SK-N-SH treated with all-trans-retinoic acid at 6 μM for 48 hours (cell line): ENCODE measurements around the gene NOTCH3.

Experiments used
- ATAC-seq: fragments of 200-7000 bp; cut with Tn5 transposase; 3 replicates; pipeline ENCODE4 v1.9.1; 2020; ENCODE audit warnings: mild to moderate bottlenecking, moderate library complexity
- ARNTL ChIP-seq: fragments of 450-650 bp; formaldehyde crosslinking; IDR thresholded peaks from 2 replicates; pipeline ENCODE4 v1.5.0; 2020; ENCODE audit warnings: low read depth, mild to moderate bottlenecking, moderate library complexity, borderline replicate concordance
- BACH2 ChIP-seq: fragments of 250-450 bp; sonication (Bioruptor Pico); IDR thresholded peaks from 2 replicates; pipeline ENCODE4 v1.9.0; 2021; ENCODE audit warnings: mild to moderate bottlenecking, borderline replicate concordance
- CREB5 ChIP-seq: fragments of 250-450 bp; sonication (Bioruptor Pico); IDR thresholded peaks from 2 replicates; pipeline ENCODE4 v1.5.1; 2020; ENCODE audit warnings: low read depth, mild to moderate bottlenecking, moderate library complexity
- CSDC2 ChIP-seq: fragments of 250-450 bp; sonication (Bioruptor Pico); IDR thresholded peaks from 2 replicates; pipeline ENCODE4 v1.5.0; 2020; ENCODE audit warnings: mild to moderate bottlenecking, moderate library complexity
- CSRNP3 ChIP-seq: fragments of 250-450 bp; sonication (Bioruptor Pico); IDR thresholded peaks from 2 replicates; pipeline ENCODE4 v1.5.1; 2021; ENCODE audit warnings: mild to moderate bottlenecking, moderate library complexity
- ESRRG ChIP-seq: fragments of 250-450 bp; sonication (Bioruptor Pico); IDR thresholded peaks from 2 replicates; pipeline ENCODE4 v1.6.1; 2021; ENCODE audit warnings: mild to moderate bottlenecking
- GLIS3 ChIP-seq: fragments of 250-450 bp; sonication (Bioruptor Pico); IDR thresholded peaks from 2 replicates; pipeline ENCODE4 v1.5.0; 2020; ENCODE audit warnings: mild to moderate bottlenecking, moderate library complexity
- ISL1 ChIP-seq: fragments of 250-450 bp; sonication (Bioruptor Pico); IDR thresholded peaks from 2 replicates; pipeline ENCODE4 v2.1.2; 2022; ENCODE audit warnings: mild to moderate bottlenecking, moderate library complexity
- OSR1 ChIP-seq: fragments of 250-450 bp; sonication (Bioruptor Pico); IDR thresholded peaks from 2 replicates; pipeline ENCODE4 v1.8.0; 2022; ENCODE audit warnings: moderate library complexity, mild to moderate bottlenecking, inconsistent platforms
- PPARA ChIP-seq: fragments of 250-450 bp; sonication (Bioruptor Pico); IDR thresholded peaks from 2 replicates; pipeline ENCODE4 v1.5.0; 2020; ENCODE audit warnings: mild to moderate bottlenecking, borderline replicate concordance
- RARB ChIP-seq: fragments of 250-450 bp; sonication (Bioruptor Pico); IDR thresholded peaks from 2 replicates; pipeline ENCODE4 v1.8.0; 2021; ENCODE audit warnings: mild to moderate bottlenecking, moderate library complexity
- SNAI2 ChIP-seq: fragments of 250-450 bp; sonication (Bioruptor Pico); IDR thresholded peaks from 2 replicates; pipeline ENCODE4 v1.5.0; 2020; ENCODE audit warnings: mild to moderate bottlenecking, moderate library complexity
- TCF4 ChIP-seq: fragments of 250-450 bp; sonication (Bioruptor Pico); IDR thresholded peaks from 2 replicates; pipeline ENCODE4 v1.8.0; 2021; ENCODE audit warnings: mild to moderate bottlenecking, moderate library complexity, borderline replicate concordance
- TOX ChIP-seq: fragments of 250-450 bp; sonication (Bioruptor Pico); IDR thresholded peaks from 2 replicates; pipeline ENCODE4 v1.8.0; 2021; ENCODE audit warnings: mild to moderate bottlenecking, moderate library complexity, borderline replicate concordance
- ZC3H10 ChIP-seq: fragments of 250-450 bp; sonication (Bioruptor Pico); IDR thresholded peaks from 2 replicates; pipeline ENCODE4 v1.5.1; 2021; ENCODE audit warnings: mild to moderate bottlenecking, moderate library complexity
- ZFP3 ChIP-seq: fragments of 250-450 bp; sonication (Bioruptor Pico); IDR thresholded peaks from 2 replicates; pipeline ENCODE4 v1.5.0; 2020; ENCODE audit warnings: mild to moderate bottlenecking, moderate library complexity
- ZFP30 ChIP-seq: fragments of 450-650 bp; formaldehyde crosslinking; IDR thresholded peaks from 2 replicates; pipeline ENCODE4 v1.5.0; 2022; ENCODE audit warnings: mild to moderate bottlenecking, moderate library complexity
- ZNF565 ChIP-seq: fragments of 450-650 bp; formaldehyde crosslinking; conservative IDR thresholded peaks from 2 replicates; pipeline ENCODE4 v1.5.0; 2020; ENCODE audit warnings: low read depth, mild to moderate bottlenecking, moderate library complexity
- ZNF70 ChIP-seq: fragments of 450-650 bp; formaldehyde crosslinking; IDR thresholded peaks from 2 replicates; pipeline ENCODE4 v1.5.0; 2020; ENCODE audit warnings: mild to moderate bottlenecking, moderate library complexity
- ZNF8 ChIP-seq: fragments of 450-650 bp; formaldehyde crosslinking; IDR thresholded peaks from 2 replicates; pipeline ENCODE4 v1.5.0; 2020; ENCODE audit warnings: mild to moderate bottlenecking, moderate library complexity
- TF ChIP-seq, protein P1 (sequence below): fragments of 250-450 bp; sonication (Bioruptor Pico); IDR thresholded peaks from 2 replicates; pipeline ENCODE4 v1.8.0; 2021; ENCODE audit warnings: low read depth, mild to moderate bottlenecking, moderate library complexity, borderline replicate concordance
- TF ChIP-seq, protein P2 (sequence below): fragments of 250-450 bp; sonication (Bioruptor Pico); IDR thresholded peaks from 2 replicates; pipeline ENCODE4 v1.8.0; 2020; ENCODE audit warnings: mild to moderate bottlenecking, moderate library complexity, borderline replicate concordance

Gene NOTCH3

DNA sequence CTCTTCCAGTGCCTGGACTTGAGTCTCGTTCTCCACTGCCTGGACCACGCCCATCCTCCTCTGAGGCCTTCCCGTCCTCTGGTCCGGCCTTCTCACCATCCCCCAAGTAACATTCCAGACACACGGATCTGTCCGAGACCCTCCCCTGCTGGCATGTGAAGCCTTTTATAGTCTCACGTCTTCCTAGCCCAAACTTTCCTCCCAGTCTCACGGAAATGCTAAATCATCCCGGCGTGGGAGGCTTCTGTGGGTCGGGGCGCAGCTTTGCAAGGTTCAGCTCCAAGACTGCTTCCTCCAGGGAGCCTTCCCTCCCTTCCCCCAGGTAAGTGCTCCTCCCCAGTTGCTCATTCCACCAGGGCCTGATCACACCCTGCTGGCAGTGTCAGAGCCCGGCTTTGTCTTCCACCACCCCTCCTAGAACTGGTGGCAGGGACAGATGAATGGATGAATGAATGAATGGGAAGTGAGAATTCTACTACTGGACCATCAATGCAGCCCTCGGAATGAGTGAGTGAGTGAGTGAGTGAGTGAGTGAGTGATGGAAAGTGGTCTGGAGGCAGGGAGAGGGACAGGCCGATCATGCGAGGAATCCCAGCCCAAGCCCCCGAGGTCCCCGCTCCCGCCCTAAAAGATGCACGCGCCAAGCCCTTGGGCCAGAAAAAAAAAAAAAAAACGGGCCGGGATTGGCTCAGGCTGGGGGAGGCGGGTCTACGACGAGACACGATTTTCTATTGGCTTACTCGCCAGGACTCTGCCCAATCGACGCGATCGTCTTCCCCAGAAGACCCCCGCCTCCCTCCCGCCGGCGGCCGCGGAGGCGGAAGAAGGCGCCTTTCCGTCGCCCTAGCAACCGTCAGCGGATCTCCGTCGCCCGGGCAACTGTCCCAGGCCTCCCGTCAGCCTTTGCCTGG is 22.2 kb upstream of the NOTCH3 start:
- peak; percentile 98 for ATAC-seq
- TF ChIP-seq ZNF565 (CRISPR knock-in tag) (no peak), ARNTL (CRISPR knock-in tag) (no peak), TCF4 (CRISPR knock-in tag) (no peak), CREB5 (CRISPR knock-in tag) (no peak), ESRRG (no peak), ZFP3 (no peak), OSR1 (no peak), CSDC2 (CRISPR knock-in tag) (no peak), ZNF8 (CRISPR knock-in tag) (no peak), ZFP30 (CRISPR knock-in tag) (no peak), TOX (CRISPR knock-in tag) (no peak)
- TF ChIP-seq, protein P1, sequence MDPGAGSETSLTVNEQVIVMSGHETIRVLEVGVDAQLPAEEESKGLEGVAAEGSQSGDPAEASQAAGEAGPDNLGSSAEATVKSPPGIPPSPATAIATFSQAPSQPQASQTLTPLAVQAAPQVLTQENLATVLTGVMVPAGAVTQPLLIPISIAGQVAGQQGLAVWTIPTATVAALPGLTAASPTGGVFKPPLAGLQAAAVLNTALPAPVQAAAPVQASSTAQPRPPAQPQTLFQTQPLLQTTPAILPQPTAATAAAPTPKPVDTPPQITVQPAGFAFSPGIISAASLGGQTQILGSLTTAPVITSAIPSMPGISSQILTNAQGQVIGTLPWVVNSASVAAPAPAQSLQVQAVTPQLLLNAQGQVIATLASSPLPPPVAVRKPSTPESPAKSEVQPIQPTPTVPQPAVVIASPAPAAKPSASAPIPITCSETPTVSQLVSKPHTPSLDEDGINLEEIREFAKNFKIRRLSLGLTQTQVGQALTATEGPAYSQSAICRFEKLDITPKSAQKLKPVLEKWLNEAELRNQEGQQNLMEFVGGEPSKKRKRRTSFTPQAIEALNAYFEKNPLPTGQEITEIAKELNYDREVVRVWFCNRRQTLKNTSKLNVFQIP (CRISPR knock-in tag): no peak
- TF ChIP-seq, protein P2, sequence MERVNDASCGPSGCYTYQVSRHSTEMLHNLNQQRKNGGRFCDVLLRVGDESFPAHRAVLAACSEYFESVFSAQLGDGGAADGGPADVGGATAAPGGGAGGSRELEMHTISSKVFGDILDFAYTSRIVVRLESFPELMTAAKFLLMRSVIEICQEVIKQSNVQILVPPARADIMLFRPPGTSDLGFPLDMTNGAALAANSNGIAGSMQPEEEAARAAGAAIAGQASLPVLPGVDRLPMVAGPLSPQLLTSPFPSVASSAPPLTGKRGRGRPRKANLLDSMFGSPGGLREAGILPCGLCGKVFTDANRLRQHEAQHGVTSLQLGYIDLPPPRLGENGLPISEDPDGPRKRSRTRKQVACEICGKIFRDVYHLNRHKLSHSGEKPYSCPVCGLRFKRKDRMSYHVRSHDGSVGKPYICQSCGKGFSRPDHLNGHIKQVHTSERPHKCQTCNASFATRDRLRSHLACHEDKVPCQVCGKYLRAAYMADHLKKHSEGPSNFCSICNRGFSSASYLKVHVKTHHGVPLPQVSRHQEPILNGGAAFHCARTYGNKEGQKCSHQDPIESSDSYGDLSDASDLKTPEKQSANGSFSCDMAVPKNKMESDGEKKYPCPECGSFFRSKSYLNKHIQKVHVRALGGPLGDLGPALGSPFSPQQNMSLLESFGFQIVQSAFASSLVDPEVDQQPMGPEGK (CRISPR knock-in tag): no peak

GRCh38 chr19:15220833-15221232 is 20.0 kb upstream of the NOTCH3 start:
- no peak for ATAC-seq
- TF ChIP-seq BACH2 (CRISPR knock-in tag) (no peak), ESRRG (no peak)

DNA sequence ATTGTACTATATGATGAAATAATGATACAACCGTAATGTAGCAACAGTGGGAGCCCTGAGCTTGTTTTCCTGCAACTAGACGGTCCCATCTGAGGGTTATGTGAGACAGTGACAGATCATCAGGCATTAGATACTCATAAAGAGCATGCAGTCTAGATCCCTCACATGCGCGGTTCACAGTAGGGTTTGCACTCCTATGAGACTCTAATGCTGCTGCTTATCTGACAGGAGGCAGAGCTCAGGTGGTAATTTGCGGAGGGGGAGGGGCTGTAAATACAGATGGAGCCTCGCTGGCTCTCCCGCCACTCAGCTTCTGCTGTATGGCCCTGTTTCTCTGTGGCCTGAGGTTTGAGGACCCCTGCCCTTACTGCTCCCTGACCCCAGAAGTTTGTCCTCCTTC is 17.7 kb upstream of the NOTCH3 start:
- no peak for TF ChIP-seq ZFP3
- no peak for TF ChIP-seq CSDC2 (CRISPR knock-in tag)
- no peak for TF ChIP-seq PPARA (CRISPR knock-in tag)
- TF ChIP-seq BACH2 (CRISPR knock-in tag): no peak
- TF ChIP-seq GLIS3 (CRISPR knock-in tag): no peak
- no peak for TF ChIP-seq ZC3H10 (CRISPR knock-in tag)
- TF ChIP-seq, all 23 proteins: peak for 0
- ATAC-seq: no peak

DNA sequence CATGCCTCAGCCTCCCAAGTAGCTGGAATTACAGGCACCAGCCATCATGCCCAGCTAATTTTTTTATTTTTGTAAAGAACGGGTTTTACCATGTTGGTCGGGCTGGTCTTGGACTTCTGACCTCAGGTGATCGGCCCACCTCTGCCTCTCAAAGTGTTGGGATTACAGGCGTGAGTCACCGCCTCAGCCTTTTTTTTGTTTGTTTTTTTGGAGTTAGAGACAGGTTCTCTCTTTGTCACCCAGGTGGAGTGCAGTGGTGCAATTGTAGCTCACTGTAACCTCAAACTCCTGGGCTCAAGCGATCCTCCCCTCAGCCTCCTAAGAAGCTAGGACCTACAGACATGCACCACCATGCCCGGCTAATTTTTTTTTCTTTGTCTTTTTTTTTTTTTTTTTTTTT is 15.6 kb upstream of the NOTCH3 start:
- no peak for TF ChIP-seq ZFP30 (CRISPR knock-in tag)
- no peak for TF ChIP-seq ZNF70
- ATAC-seq: no peak

GRCh38 chr19:15213715-15214381 is 13.1 kb upstream of the NOTCH3 start:
- TF ChIP-seq ZNF565 (CRISPR knock-in tag) (no peak), ISL1 (CRISPR knock-in tag) (no peak), ZNF8 (CRISPR knock-in tag) (no peak)
- no peak for ATAC-seq

DNA sequence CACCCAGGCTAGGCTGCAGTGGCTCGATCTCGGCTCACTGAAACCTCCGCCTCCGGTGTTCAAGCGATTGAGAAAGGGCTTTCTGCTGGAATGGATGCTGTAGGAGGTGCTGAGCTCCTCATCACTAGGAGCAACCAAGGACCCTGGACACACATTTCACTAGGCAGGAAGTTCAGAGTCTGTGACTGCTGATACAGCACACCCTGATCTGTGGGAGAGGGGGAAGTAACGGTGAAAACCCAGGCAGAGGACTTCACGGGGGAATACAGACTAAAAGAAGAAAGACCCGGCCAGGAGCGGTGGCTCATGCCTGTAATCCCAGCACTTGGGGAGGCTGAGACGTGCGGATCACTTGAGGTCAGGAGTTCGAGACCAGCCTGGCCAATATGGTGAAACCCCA is 11.9 kb upstream of the NOTCH3 start:
- ATAC-seq: no peak
- no peak for TF ChIP-seq SNAI2 (CRISPR knock-in tag)
- no peak for TF ChIP-seq RARB (CRISPR knock-in tag)
- TF ChIP-seq OSR1: no peak
- no peak for TF ChIP-seq ARNTL (CRISPR knock-in tag)
- TF ChIP-seq ESRRG: no peak
- no peak for TF ChIP-seq CSRNP3 (CRISPR knock-in tag)
- TF ChIP-seq ZNF565 (CRISPR knock-in tag): no peak
